HG03066 (cell line): ENCODE measurements around the gene FOXN4.

ENCODE experiments used
- ATAC-seq: cut with Tn5 transposase; IDR thresholded peaks from one replicate; pipeline ENCODE4 v1.9.1; 2021; ENCODE audit warnings: low read depth; ENCODE audit not compliant: unreplicated experiment

FOXN4 gene

GRCh38 chr12:109307051-109307450 lies 2.0 kb downstream of the FOXN4 start:
- no peak for ATAC-seq

GRCh38 chr12:109305547-109305946 lies 3.5 kb downstream of the FOXN4 start:
- no peak for ATAC-seq

- ATAC-seq: no peak
Measured at GRCh38 chr12:109304485-109304884, 4.6 kb downstream of the FOXN4 start.

DNA sequence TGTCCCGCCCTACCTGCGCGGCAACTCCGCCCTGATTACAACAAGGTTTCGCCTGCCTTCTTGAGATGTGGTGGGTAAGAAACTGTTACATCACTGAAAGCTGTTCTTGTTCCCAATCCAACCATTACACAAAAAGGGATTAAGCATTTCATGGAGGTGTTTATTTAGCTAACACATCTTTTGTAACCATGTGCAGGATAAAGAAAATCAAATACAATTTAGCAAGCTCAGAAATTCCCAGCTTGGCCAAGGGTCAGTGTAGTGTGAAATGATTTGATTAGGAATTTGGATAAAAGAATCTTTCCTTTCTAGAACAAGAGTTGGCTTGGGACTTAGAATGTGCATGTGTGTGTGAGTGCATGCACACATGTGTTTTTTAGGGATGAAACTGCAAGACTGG lies 6.3 kb downstream of the FOXN4 start:
- no peak for ATAC-seq

GRCh38 chr12:109302358-109302757 lies 6.7 kb downstream of the FOXN4 start:
- ATAC-seq: no peak

DNA sequence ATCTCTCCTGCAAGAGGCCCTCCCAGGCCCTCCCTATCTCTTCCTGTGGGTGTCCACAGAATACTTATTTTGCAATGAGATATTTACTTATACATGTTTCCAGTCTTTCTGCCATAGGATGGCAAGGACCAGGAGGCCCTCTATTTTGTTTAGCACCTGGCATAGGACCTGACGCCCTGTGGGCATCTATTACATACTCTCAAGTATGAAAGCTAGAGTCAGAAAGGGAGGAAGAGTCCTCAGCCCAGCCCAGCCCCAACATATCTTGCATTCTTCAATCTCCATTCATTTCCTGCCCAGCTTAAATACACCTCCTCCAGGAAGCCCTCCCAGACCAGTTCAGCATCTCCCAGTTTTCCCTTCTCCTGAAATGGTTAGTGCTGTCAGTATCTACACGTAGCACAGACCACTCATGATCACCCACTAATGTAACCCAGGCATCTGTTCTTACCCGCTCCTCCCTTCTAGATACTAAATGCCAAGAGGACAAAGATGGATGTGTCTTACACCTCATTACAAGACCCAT lies 7.4 kb downstream of the FOXN4 start:
- no peak for ATAC-seq

DNA sequence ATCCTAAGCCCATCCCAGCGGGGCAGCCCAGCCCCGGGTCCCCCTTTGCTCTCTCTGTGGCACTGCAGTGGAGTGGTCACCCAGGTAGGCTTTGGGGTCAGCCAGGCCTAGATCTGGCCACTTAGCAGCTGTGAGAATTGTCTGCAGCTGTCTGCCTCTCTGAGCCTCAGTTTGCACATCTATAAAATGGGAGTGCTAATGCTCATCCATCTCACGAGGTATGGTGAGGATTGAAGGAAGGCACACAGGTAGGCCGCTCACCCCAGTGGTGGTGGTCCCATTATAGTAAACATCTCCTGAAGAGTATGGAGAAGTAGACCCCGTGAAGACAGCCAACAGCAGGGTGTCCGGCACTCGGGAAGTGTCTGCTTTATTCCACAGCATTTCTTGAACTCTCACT lies 9.2 kb downstream of the FOXN4 start:
- no peak for ATAC-seq

DNA sequence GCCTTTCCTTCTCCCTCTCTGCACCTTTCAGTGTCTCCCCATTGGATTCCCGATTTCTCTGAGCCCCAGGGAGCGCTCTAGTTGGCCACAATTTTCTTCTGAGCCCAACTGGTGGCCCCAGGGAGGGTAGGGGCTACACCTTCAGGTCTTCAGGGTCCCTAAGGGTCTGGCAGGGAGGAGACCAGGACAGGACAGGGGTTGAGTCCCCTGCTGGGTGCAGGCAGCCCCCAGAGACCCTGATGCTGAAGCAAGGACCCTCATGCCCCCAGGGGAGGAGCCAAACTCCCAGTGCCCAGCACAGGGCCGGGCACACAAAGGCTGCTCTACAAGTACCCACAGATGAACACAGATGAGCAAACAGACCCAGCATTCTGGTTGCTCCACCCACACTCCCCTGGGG lies 12.7 kb downstream of the FOXN4 start:
- no peak for ATAC-seq

- no peak for ATAC-seq
Measured at GRCh38 chr12:109295764-109296425, 13.2 kb downstream of the FOXN4 start.

DNA sequence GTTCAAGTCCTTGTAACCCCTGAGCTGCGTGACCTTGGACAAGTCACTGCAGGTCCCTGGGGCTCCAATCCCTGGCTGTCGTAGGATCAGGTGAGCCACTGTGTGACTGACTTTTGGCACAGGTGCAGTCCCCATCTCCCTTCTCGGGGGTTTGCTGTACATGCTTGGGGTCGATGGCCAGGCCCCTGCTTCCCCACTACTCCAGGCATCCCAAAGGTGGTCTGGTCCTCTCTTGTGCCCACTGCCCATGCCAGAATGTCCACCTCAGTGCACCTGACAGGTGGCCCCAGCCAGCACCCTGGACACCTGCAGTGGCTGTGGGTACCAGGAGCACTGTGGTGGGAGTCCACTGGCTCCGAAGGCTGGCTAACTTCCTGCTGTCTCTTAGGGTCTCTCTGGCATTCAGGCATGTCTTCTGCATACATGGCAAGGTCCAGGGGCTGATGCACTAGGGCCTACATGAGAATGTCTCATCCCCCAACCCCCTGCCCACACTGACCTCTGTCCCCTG lies 14.7 kb downstream of the FOXN4 start:
- no peak for ATAC-seq

- ATAC-seq: no peak
Measured at GRCh38 chr12:109293106-109293505, 16.0 kb downstream of the FOXN4 start.

- no peak for ATAC-seq
Measured at GRCh38 chr12:109292342-109292711, 16.8 kb downstream of the FOXN4 start.

GRCh38 chr12:109291521-109292341 lies 17.4 kb downstream of the FOXN4 start:
- no peak for ATAC-seq

GRCh38 chr12:109291117-109291516 lies 18.0 kb downstream of the FOXN4 start:
- no peak for ATAC-seq

GRCh38 chr12:109290061-109290460 lies 19.0 kb downstream of the FOXN4 start:
- no peak for ATAC-seq

GRCh38 chr12:109289551-109289950 lies 19.5 kb downstream of the FOXN4 start:
- ATAC-seq: no peak

DNA sequence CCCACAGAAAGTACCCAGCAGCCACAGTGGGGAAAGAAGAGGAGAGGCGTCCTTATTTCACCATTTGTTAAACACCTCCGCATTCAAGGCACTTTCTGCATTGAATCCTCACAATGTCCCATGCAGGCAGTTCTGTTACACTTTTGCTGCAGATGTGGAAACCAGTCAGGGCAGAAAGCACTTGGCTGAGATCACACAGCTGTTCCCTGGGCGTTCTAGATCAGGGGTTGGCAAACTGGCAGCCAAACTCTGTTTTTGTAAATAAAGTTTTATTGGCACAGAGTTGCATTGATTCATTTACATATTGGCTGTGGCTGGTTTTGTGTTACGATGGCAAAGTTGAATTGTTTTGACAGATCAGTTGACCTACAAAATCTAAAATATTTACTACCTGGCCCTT lies 20.1 kb downstream of the FOXN4 start:
- ATAC-seq: no peak

- no peak for ATAC-seq
Measured at GRCh38 chr12:109288571-109288970, 20.5 kb downstream of the FOXN4 start.

DNA sequence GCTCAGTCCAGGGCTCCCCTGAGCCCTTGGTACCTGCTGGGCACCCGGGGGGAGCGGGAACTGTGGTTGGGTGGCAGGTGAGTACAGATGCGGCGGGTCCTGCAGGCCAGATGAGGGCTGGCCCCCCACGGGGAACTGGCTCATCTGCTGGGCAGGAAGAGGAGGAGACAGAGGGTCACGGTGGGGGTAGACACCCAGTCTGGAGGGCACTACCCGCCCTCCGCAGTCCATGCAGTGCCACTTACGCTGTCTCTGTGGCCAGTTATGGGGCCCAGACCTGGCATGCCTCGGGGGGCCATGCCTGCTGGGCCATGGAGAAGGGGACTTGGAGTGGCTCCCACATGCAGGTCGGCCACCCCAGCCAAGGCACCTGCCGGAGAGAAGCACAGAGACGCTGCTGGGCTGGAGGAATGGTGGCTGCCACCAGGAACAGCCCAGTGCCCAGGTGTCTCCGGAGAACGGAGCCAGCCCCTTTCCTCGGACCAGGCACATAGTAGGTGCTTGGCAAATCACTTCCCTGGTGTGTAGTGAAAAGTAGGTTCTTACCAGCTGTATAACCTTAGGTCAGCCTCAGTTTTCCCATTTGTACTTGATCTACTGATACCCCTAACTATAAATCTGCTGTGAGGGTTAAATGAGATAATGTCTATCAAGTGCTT lies 21.1 kb downstream of the FOXN4 start:
- ATAC-seq: no peak

- no peak for ATAC-seq
Measured at GRCh38 chr12:109287181-109287580, 21.9 kb downstream of the FOXN4 start.

GRCh38 chr12:109286652-109287051 lies 22.4 kb downstream of the FOXN4 start:
- ATAC-seq: no peak
